Stimulated activated CD8-positive, alpha-beta memory T cell treated with anti-CD3 and anti-CD28 coated beads, Interleukin-12 subunit alpha, Interleukin-12 subunit beta, amount 100 ng/mL, for 24 hours (primary cell): Measurements from ENCODE around the gene PPP5C.

Source experiments
- DNase-seq: peaks from one replicate; pipeline ENCODE4 v3.0.0-alpha.2; 2020; ENCODE audit errors: extremely low read depth

Gene PPP5C

DNA sequence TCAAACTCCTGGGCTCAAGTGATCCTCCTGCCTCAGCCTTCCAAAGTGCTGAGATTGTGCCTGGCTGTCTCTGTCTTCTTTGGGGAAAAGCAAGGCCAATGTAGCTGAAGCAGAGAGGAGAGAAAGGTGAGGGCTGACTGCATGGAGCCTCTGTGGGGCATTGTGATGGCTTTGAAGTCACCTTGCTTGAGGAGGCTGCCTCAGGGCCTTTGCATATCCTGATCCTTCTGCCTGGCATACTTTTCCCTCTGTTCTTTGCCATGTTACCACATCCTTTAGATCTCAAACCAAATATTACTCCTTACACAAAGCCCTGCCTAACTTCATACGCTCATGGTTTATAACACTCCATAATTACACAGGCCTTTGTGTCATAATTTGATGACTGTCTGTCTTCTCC is 9.4 kb upstream of the PPP5C start:
- DNase-seq: no peak

DNA sequence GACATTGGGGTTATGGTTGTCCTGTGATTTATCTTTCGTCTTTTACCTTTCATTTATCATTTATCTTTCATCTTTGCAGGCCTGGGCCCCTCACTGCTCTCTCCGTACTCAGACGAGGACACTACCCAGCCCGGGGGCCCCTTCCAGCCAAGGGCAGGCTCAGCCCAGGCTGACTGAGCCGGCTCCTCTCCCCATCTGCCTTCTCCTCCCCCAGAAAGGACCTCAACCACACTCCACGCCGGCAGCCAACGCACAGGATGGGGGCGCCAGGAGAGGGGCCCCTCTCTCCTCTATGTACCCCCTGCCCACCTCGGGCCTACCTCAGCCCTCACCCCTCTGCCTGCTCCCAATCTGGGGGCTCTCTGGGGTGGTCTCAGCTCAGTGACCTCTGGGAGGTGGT is 7.4 kb upstream of the PPP5C start:
- no peak for DNase-seq

DNA sequence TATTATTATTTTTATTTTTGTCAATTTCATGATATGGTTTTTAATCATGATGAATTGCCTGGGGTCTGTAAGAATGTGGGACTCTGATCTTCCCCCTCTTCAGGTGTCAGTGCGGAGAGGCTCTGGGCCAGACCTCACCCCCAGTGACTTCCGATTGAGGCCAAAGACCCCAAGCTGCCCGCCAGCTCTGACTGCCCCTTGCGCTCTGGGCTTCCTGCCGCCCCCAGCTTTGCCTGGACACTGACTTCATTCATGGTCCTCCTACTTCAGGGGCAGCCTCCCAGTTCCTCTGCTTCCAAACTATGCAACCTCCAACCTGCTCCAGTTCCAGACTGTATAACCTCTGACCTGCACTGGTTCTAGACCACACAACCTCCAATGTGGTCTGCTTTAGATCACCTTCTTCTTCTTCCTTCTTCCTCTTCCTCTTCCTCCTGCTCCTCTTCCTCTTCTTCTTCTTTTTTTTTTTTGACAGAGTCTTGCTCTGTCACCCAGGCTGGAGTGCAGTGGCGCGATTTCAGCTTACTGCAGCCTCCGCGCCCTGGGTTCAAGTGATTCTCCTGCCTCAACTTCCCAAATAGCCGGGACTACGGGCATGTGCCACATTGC is 6.7 kb upstream of the PPP5C start:
- DNase-seq: no peak

- no peak for DNase-seq
These were observed 5.0 kb upstream of the PPP5C start for GRCh38 chr19:46341937-46342336.

GRCh38 chr19:46344363-46344762 is 2.5 kb upstream of the PPP5C start:
- no peak for DNase-seq

DNA sequence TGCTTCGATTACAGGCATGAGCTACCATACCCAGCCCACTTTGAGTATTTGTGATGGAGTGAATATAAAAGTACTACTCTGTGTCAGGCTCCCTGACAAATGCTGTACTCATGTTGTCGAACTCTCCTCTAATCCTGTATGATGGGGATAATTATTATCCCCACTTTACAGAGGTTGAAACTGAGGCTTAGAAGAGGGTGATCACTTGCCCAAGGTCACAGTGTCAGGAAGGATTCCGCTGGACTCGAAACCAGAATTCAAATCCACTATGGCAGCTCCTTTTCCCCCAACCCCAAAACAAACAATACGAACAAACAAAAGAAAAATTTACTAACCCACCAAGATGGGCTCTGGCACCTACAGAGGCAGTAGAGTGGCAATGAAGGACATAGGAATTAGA is 1.7 kb upstream of the PPP5C start:
- no peak for DNase-seq

GRCh38 chr19:46347572-46347883 is 641 bp downstream of the PPP5C start:
- no peak for DNase-seq

DNA sequence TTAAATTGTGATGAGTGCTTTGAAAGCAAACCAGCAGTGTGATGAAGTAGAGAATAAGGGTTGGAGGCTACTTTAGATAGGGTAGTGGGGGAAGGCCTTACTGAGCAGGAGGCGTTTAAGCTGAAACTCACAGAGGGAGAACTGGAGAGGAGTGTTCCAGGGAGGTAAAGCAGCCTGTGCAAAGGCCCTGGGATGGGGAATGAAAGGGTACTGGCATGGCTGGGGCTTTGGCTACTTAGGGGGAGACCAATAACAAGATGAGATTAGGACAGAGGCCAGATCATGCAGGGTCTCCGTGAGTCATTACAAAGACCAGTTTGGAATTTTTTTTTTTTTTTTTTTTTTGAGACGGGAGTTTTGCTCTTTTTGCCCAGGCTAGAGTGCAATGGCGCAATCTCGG is 1.1 kb downstream of the PPP5C start:
- no peak for DNase-seq

DNA sequence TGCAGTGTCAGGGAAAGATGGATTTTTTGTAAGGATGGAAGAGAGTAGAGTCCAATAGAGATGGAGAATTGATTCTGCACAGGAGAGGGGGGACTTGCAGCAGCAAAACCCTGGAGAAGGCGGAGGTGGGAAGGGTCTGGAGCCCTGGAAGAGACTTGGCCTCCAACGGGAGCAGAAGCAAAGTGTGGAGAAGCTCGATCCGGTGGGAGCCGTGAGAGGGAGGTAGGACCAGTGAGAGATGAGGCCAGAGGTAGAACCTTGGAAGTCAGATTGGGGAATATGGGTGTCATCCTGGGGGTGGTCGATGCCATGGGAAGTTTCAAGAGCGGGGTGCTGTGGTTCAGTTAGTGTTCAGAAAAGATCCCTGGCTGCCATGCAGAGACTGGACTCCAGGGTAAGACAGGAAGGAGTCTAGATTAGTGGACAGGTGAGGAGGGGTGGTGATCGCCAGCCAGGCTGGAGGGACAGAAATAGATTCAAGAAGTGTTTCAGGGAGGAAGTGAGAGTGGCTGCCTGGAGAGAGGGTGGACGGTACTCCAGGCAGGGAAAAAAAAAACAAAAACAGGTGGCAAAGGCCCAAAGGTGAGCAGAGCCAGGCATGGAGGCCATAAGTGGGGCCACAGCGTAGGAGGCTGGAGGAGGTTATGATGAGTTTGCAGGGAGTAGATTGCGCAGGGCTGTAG is 2.6 kb downstream of the PPP5C start:
- no peak for DNase-seq

DNA sequence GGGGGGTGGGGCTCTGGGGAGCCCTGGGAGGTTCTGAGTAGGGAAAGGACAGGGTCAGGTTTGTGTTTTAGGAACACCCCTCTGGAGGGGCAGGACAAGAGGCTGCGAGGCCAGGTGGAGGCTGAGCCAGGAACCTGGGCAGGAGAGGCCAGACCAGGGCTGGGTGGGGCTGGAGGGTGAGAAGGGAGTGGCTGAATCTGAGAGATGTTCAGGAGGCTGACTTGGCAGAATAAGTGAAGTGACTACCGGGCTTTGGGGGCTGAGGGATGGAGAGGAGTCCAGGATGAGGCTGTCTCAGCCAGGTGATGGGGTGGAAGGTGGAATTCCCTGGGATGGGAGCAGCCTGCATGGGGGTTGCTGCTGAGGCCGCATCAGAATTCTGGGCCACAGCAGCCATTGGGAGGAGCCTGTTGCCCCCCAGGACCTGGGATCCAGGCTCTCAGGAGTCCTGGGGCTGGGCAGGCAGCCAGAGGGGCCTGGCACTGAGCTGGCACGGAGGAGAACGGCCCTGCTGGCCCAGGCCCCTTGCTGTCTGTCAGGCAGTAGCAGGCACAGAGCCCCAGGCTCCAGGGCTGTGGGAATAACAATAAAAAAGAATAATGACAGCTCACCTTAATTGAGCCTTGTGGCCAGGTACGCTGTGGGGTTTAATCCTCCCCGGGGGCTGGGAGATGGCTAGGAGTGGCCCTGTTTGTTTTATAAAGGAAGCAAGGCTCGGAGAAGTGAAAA is 3.3 kb downstream of the PPP5C start:
- DNase-seq: no peak

- no peak for DNase-seq
These were observed 3.9 kb downstream of the PPP5C start for GRCh38 chr19:46350758-46351159.

DNA sequence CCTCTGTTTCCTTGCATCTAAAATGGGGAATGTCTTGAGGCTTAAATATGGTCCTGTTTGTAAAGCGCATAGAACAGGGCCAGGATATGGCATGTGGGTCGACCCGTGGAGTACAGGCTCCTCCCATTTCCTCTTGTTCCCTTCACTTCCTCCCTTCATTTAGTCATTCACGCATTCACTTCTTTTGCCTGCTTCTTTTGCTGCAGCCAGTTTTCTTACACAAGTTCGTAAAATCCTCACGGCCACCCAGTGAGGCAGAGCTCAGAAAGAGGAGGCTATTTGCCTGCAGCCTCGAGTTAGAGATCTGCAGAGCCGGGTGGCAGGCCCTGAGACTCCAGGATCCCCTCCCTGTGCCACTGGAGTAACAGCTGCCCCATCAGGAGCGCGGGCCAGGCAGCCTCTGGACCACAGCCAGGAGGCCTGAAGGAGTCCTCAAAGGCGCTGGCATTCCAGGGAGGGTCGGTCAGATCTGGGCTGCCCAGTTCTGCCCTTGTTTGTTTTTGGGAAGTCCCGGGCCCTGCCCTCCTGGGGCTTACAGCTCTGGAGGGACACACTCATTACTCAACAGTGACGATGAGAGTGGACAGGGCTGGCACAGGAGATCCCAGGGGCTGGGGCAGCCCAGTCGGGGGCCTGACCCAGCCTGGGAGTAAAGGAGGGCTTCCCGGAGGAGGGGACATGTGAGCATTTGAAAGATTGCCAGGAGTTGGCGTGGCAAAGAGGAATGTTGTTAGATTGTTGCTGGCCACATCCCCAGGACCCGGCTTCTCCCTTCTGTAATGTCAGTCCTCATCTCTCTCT is 4.6 kb downstream of the PPP5C start:
- DNase-seq: no peak

GRCh38 chr19:46353730-46354528 is 7.0 kb downstream of the PPP5C start:
- no peak for DNase-seq

DNA sequence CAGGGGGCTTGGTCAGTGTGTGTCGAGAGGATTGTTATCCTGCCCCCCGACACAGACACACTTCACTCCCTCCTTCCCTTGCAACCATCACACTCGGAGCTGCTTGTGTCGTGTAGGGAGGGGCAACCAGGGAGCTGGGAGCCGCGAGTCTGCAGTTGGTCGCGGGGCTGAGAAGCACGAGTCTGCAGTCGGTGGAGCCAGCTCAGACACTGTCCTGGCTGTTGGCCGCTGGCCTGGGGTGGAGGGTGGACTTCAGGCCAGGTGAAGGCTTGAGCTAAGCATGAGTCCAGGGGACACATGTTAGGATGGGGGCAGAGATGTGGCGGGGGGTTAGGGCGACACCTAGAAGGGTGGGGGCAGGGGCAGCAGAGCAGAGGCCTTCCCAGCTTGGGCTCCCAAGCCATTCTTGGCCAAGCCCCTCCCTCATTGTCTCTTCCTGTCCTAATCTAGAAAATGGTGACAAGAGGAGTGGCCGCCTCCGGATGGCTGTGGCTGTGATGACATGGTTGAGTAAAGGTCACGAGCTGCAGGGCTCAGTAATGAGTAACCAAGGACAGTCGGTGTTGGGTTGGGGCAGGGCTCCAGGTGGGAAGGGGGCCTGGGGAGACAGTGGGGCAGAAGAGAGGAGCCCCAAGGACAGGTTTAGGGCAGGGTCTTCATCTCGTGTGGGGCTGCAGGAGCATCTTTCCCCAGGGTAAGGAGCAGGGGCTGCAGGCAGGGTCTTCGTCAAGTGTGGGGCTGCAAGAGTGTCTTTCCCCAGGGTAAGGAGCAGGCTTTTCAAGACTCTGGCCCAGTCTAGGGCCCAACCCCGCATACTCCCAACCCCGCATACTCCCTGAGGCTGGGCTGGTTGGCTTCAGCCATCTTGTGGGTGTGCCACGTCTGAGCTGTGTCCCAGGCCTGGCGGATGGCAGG is 8.6 kb downstream of the PPP5C start:
- DNase-seq: no peak

GRCh38 chr19:46356149-46357055 is 9.5 kb downstream of the PPP5C start:
- DNase-seq: no peak

DNA sequence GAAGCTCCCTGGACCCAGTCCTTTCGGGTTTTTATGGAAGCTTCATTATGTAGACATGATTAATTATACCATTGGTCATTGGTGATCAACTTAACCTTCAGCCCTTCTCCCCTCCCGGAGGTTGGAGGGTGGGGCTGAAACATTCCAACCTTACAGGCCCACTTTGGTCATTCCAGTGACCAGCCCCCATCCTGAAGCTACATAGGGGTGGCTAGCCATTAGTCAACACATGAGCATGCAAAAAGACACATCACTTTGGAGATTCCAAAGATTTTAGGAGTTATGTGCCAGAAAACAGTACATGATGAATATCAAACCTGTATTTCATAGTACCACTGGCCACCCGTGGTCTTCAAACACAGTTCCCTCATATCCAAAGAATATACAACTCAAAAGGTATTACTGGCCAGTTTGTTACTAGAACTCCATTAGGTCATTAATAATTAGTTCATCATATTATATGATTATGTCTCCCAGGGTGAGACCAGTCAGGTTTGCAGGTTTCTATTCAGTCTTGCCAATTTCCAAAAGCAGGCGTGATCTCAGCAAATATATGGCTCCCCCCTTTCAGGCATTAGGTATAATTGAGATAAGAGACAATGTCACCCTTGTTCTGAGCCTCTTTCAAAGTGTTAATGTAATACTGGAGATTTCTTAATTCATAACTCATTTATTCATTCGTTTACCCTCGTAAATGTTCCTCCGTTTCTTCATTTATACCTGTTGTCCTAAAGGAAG is 11.1 kb downstream of the PPP5C start:
- DNase-seq: no peak

- DNase-seq: no peak
These were observed 15.0 kb downstream of the PPP5C start for GRCh38 chr19:46361915-46362314.

GRCh38 chr19:46364359-46364758 is 17.5 kb downstream of the PPP5C start:
- no peak for DNase-seq

- no peak for DNase-seq
These were observed 18.7 kb downstream of the PPP5C start for GRCh38 chr19:46365561-46365960.
